Fibroblast of mammary gland (primary cell): ENCODE results near the gene IRAK2.

Experiments
- DNase-seq: peaks from one replicate; pipeline ENCODE4 v3.0.0-alpha.2; 2010; ENCODE audit warnings: low read depth
- H3K4me3 ChIP-seq: 2 replicates; pipeline ENCODE4 v1.5.1; 2011; ENCODE audit warnings: low read depth, mild to moderate bottlenecking, low read length, moderate library complexity; ENCODE audit not compliant: control insufficient read depth
- TF ChIP-seq, protein P1 (sequence below): conservative IDR thresholded peaks from 2 replicates; pipeline ENCODE4 v1.5.1; 2011; ENCODE audit warnings: low read depth, low read length, inconsistent platforms; ENCODE audit not compliant: control insufficient read depth, insufficient read depth

The IRAK2 gene

DNA sequence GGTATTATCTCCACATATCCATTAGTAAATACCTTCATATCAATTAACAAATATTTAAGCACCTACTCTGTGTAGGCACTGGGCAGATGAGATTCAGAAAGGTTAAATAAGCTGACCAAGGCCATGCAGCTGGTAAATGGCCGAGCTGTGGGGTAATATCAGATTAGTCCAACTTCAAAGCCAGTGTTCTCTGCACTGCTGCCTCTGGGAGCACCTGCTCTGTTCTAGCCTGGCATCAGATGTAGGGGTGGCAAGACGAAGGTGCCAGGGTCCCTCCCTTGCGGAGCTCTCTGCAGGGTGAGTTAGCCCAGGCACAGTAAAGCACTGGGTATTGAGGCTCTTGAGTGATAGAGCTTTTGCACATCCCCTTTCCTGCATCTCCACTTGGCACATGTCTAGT, 89.0 kb downstream of the IRAK2 start:
- H3K4me3 ChIP-seq: no peak overlapping the region
- TF ChIP-seq, protein P1, sequence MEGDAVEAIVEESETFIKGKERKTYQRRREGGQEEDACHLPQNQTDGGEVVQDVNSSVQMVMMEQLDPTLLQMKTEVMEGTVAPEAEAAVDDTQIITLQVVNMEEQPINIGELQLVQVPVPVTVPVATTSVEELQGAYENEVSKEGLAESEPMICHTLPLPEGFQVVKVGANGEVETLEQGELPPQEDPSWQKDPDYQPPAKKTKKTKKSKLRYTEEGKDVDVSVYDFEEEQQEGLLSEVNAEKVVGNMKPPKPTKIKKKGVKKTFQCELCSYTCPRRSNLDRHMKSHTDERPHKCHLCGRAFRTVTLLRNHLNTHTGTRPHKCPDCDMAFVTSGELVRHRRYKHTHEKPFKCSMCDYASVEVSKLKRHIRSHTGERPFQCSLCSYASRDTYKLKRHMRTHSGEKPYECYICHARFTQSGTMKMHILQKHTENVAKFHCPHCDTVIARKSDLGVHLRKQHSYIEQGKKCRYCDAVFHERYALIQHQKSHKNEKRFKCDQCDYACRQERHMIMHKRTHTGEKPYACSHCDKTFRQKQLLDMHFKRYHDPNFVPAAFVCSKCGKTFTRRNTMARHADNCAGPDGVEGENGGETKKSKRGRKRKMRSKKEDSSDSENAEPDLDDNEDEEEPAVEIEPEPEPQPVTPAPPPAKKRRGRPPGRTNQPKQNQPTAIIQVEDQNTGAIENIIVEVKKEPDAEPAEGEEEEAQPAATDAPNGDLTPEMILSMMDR: no peak

DNA sequence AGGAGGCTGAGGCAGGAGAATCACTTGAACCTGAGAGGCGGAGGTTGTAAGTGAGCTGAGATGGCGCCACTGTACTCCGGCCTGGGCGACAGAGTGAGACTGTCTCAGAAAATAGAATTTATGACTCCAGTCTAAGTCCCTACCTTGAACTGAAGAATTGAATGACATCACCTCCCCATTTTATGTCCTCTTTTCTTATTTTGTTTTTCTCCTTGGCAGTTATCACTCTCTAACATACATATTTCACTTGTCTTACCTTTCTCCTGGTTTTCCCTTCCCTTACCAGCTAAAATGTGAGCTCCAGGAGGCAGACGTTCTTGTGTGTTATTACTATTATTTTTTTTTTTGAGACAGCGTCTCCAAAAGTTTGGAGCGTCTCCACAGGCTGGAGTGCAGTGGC, 91.1 kb downstream of the IRAK2 start:
- no peak overlapping the region for H3K4me3 ChIP-seq
- no peak for DNase-seq
- TF ChIP-seq, protein P1: no peak

More for the DNA sequence above, 89.0 kb downstream of the IRAK2 start:
- no peak for DNase-seq

DNA sequence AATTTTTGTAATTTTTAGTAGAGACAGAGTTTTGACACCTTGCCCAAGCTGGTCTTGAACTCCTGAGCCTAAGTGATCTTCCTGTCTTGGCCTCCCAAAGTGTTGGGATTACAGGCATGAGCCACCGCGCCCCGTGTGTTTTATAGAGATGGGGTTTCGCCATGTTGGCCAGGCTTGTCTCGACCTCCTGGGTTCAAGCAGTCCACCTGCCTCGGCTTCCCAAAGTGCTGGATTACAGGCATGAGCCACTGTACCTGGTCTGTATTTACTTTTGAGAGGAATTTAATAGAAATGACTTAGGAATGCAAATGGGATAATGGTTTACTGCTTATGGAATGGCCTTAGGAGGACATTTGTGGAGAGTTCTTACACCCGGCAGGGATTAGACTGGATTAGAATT, 94.3 kb downstream of the IRAK2 start:
- no peak for DNase-seq
- H3K4me3 ChIP-seq: no peak overlapping the region
- TF ChIP-seq, protein P1: no peak

DNA sequence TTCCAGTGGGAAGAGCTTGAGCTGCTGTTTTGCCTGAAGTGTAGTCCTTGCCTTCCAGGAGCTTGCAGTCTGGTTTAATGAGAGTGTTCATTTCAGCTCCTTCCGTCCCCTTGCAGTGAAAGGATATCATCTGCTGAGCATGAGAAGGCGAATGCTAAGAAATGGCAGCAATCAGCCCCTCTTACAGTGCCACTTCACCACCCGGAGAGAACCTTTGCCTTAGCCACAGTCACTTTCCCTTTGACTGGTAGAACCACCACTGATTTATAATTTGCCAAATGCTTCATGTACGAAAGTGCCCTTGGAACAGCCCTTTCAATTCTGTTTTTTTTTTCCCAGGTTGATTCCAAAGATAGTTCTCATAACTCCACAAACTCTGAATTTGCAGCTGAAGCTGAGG, 95.1 kb downstream of the IRAK2 start:
- no peak overlapping the region for H3K4me3 ChIP-seq
- no peak for DNase-seq
- TF ChIP-seq, protein P1: no peak

DNA sequence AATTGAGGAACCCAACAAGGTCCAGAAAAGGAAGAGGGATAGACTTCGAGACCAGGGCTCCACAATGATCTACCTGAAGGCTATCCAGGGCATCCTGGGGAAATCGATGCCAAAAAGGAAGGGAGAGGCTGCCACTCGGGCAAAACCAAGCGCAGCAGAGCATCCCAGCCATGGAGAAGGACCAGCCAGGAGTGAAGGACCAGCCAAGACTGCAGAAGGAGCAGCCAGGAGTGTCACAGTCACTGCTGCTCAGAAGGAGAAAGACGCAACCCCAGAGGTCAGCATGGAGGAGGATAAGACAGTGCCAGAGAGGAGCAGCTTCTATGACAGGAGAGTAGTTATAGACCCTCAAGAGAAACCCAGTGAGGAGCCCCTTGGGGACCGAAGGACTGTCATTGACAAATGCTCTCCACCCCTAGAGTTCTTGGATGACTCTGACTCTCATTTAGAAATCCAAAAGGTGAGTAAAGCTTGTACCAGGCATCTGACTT, 95.5 kb downstream of the IRAK2 start:
- no peak for DNase-seq
- TF ChIP-seq, protein P1: no peak
- H3K4me3 ChIP-seq: no peak overlapping the region

DNA sequence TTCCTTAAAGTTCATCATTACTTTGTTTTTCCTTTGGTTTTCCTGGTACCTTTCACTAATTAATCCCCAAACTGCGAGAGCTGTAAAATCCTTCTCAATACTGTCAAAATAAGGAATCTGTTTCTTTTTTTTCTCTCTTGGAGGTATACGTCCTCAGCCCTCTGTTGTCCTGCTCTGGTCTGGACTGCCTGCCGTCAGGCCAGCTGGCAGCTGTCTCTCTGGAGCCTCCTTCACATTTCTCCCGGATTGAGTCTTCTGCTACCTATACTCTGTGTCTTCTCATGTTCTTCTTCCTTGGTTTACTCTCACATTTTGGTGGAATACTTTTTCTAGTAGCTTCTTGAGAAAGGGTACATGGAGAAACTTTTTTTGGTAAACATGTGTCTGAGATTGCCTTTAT, 97.3 kb downstream of the IRAK2 start:
- DNase-seq: no peak
- H3K4me3 ChIP-seq: no peak overlapping the region
- TF ChIP-seq, protein P1: no peak
